Tibial artery (tissue), 4 donors: ENCODE data around the gene SLC38A3.
A peak's percentile ranks its signal among the peaks of the same experiment; 100 is the strongest.
"Not testable (repeated sequence)": the region's sequence is repeated elsewhere in the genome, so short reads cannot be mapped to it uniquely, and the experiment has no call there.

Experiments used
- DNase-seq, 2 donors: peaks; one replicate each; pipeline ENCODE4 v3.0.0-alpha.2; 2019
- H3K27ac ChIP-seq, 2 donors: fragments of 200-600 bp; sonication (generic) in 1 of 2; 1 replicate in 1 of 2; 2 replicates in 1 of 2; pipeline ENCODE4 v1.5.1; 2018 to 2019; ENCODE audit warnings: mild to moderate bottlenecking in 1 of 2
- H3K27me3 ChIP-seq, 2 donors: fragments of 200-600 bp; sonication (generic) in 1 of 2; one replicate each; pipeline versions ENCODE4 v1.5.1 to v1.6.0; 2016 to 2019
- H3K36me3 ChIP-seq, 3 donors: fragments of 200-600 bp; sonication (generic) in 2 of 3; one replicate each; pipeline ENCODE4 v1.5.1; 2016 to 2019; ENCODE audit warnings: mild to moderate bottlenecking in 2 of 3
- H3K4me1 ChIP-seq, 4 donors: fragments of 200-600 bp; sonication (generic) in 2 of 4; 1 replicate in 3 of 4; 2 replicates in 1 of 4; pipeline ENCODE4 v1.5.1; 2016 to 2019
- H3K4me3 ChIP-seq, 2 donors: fragments of 200-600 bp; sonication (generic) in 1 of 2; 1 replicate in 1 of 2; 2 replicates in 1 of 2; pipeline ENCODE4 v1.5.1; 2018 to 2019; ENCODE audit warnings: mild to moderate bottlenecking in 2 of 2
- H3K9me3 ChIP-seq, 3 donors: fragments of 200-600 bp; sonication (generic) in 1 of 3; one replicate each; pipeline ENCODE4 v1.5.1; 2016 to 2019
- intact Hi-C: fragments of 100-400 bp; cut with DNase I; formaldehyde crosslinking; loops from one replicate; pipeline ENCODE4 v1.15.0; 2023; ENCODE audit warnings: low total_unique reads
- TF ChIP-seq, protein P1 (sequence below), 2 experiments: fragments of 200-600 bp in 1 of 2; fragments of 450-650 bp in 1 of 2; IDR thresholded peaks; one replicate each; pipeline ENCODE4 v1.5.1; 2017 to 2019; ENCODE audit warnings: antibody characterized with exemption in 2 of 2, mild to moderate bottlenecking in 1 of 2, moderate library complexity in 1 of 2

Gene SLC38A3

GRCh38 chr3:50227390-50228183, 22.5 kb downstream of the SLC38A3 start:
- H3K4me3 ChIP-seq = peak overlapping the region; percentile 67 to 69
- intact Hi-C loops = loop anchor here (1.0 kb wide), 2 partner anchors 19 to 44 kb away; no protein-coding TSS in a partner anchor

GRCh38 chr3:50228184-50228763, 23.2 kb downstream of the SLC38A3 start:
- H3K27me3 ChIP-seq, DNase-seq, H3K9me3 ChIP-seq, intact Hi-C loops, H3K36me3 ChIP-seq: not testable (repeated sequence)
- peak overlapping the region; percentile 67 to 69 for H3K4me3 ChIP-seq
- H3K4me1 ChIP-seq = peaks cover 0 to 32% (median 18%) of the 10 kb centered on the region in 4 donors
- peak overlapping the region in 1 of 2 donors; percentile 61 for H3K27ac ChIP-seq

More at GRCh38 chr3:50227390-50228183, 22.5 kb downstream of the SLC38A3 start:
- H3K27ac ChIP-seq = peak overlapping the region; percentile 39 to 61
- peak; percentile 87 to 95 for DNase-seq
- H3K9me3 ChIP-seq = no peaks in the 10 kb centered on the region
- peaks cover 0 to 32% (median 18%) of the 10 kb centered on the region in 4 donors for H3K4me1 ChIP-seq
- TF ChIP-seq, protein P1, sequence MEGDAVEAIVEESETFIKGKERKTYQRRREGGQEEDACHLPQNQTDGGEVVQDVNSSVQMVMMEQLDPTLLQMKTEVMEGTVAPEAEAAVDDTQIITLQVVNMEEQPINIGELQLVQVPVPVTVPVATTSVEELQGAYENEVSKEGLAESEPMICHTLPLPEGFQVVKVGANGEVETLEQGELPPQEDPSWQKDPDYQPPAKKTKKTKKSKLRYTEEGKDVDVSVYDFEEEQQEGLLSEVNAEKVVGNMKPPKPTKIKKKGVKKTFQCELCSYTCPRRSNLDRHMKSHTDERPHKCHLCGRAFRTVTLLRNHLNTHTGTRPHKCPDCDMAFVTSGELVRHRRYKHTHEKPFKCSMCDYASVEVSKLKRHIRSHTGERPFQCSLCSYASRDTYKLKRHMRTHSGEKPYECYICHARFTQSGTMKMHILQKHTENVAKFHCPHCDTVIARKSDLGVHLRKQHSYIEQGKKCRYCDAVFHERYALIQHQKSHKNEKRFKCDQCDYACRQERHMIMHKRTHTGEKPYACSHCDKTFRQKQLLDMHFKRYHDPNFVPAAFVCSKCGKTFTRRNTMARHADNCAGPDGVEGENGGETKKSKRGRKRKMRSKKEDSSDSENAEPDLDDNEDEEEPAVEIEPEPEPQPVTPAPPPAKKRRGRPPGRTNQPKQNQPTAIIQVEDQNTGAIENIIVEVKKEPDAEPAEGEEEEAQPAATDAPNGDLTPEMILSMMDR (IDR thresholded peaks at IDR 0.05) = peak; percentile 91
- no peaks in the 10 kb centered on the region for H3K36me3 ChIP-seq
- H3K27me3 ChIP-seq = peaks cover 0 to 4% of the 10 kb centered on the region in 2 donors

DNA sequence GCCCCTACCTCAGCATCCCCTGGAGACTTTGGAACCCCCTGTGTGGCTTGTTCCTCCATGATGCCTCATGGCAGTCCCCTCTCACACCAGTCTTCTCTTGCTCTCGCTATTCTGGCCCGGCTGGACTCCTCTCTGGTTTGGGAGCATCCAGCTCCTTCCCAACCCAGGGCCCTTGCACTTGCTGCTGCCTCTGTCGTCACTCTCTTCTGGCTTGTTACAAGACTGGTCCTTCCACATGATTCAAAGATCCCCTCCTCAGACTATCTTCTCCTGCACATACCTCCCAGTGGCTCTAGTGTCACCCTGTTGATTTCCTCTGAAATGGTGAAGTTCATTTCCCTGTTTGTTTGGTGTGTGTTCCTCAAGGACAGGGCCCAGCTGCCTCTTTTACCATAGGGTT, 24.4 kb downstream of the SLC38A3 start:
- H3K9me3 ChIP-seq = no peaks in the 10 kb centered on the region
- no peaks in the 10 kb centered on the region for H3K27me3 ChIP-seq
- TF ChIP-seq, protein P1 (IDR thresholded peaks at IDR 0.05) = no peak
- no peak overlapping the region for H3K4me3 ChIP-seq
- no peak overlapping the region for H3K27ac ChIP-seq
- intact Hi-C loops = no loop called here
- DNase-seq = no peak
- no peaks in the 10 kb centered on the region for H3K36me3 ChIP-seq
- peaks cover 0 to 32% (median 18%) of the 10 kb centered on the region in 4 donors for H3K4me1 ChIP-seq

DNA sequence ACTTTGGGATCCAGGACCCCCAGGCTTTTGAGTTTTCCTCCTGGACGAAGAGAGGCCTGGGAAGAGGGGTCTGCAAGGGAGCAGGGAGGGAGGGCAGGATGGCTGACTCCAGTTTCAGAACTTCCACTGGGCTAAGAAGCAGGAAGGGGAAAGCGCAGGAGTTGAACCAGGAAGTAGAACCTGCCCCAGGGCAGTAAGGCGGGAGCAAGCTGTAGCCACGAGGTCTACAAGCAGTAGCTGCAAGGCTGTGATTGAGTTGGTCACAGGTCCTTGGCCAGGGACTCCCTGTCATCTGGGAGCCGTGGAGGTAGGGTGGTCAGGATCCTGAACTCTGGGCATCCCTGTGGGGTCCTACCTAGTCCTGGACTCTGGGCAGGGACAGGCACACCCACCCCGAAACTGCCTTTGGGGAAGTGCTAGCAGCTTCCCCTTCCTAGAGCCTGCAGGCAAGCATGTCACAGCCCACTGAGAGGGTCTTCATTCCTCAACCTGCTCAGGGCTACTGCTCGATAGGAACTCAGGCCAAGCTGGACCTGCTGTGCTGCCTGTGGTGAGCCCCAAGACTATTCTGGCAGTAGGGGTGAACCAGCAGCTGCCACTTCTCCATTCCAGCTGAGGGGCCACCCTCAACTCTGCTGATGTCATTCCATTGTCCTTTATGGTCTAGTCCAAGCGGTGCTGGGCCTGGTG, 25.2 kb downstream of the SLC38A3 start:
- no peaks in the 10 kb centered on the region for H3K27me3 ChIP-seq
- intact Hi-C loops = no loop called here
- H3K4me1 ChIP-seq = peaks cover 0 to 36% (median 20%) of the 10 kb centered on the region in 4 donors
- no peak for DNase-seq
- TF ChIP-seq, protein P1 (IDR thresholded peaks at IDR 0.05) = no peak
- H3K4me3 ChIP-seq = no peak overlapping the region
- H3K36me3 ChIP-seq = no peaks in the 10 kb centered on the region
- no peaks in the 10 kb centered on the region for H3K9me3 ChIP-seq
- H3K27ac ChIP-seq = no peak overlapping the region

DNA sequence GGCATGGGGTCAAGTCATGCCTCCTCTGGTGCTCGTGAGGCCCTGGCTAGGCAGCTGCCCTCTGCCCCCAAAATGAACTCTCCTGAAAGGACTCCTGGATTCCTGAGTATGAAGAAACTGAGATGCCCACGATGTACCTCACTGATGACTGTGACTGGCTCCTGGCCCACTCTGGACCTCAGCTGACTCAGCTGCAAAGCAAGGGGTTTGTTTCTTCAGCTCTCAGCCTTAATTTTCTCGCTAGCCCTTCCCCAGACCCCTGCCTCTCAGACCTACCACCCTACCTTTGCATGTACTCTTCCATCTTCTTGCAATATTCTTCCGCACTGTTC, 25.7 kb downstream of the SLC38A3 start:
- H3K9me3 ChIP-seq = no peaks in the 10 kb centered on the region
- H3K27ac ChIP-seq = no peak overlapping the region
- TF ChIP-seq, protein P1 (IDR thresholded peaks at IDR 0.05) = no peak
- no peak overlapping the region for H3K4me3 ChIP-seq
- no peak for DNase-seq
- H3K36me3 ChIP-seq = no peaks in the 10 kb centered on the region
- peaks cover 0 to 37% (median 21%) of the 10 kb centered on the region in 4 donors for H3K4me1 ChIP-seq
- no peaks in the 10 kb centered on the region for H3K27me3 ChIP-seq
- intact Hi-C loops = no loop called here

DNA sequence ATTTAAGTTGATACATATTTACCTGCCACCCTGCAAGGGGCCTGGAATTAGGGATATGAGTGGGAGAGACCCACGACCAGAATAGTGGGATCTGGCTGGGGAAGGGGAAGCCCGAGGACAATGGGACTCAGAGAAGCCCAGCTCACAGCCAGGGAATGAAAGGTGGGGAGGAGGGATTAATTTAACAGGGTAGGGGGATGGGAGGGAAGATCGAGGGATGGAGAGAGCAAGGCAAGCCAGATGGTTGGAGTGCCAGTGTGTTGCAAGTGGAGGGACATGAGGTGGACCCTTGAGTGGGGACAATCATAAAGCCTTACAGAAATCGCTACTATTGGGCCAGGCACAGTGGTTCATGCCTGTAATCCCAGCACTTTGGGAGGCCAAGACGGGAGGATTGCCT, 26.5 kb downstream of the SLC38A3 start:
- no peak overlapping the region for H3K27ac ChIP-seq
- H3K36me3 ChIP-seq = no peaks in the 10 kb centered on the region
- peaks cover 0 to 29% (median 16%) of the 10 kb centered on the region in 4 donors for H3K4me1 ChIP-seq
- intact Hi-C loops = no loop called here
- no peaks in the 10 kb centered on the region for H3K9me3 ChIP-seq
- TF ChIP-seq, protein P1 (IDR thresholded peaks at IDR 0.05) = no peak
- no peak for DNase-seq
- no peak overlapping the region for H3K4me3 ChIP-seq
- H3K27me3 ChIP-seq = no peaks in the 10 kb centered on the region
